Amniotic stem cell (primary cell): Measurements from ENCODE around the gene KRT14.
"Not testable (repeated sequence)": the region's sequence is repeated elsewhere in the genome, so short reads cannot be mapped to it uniquely, and the experiment has no call there.

Experiments
- DNase-seq: peaks from one replicate; lab custom pipeline; 2025; lab: John Stamatoyannopoulos, UW

The KRT14 gene

GRCh38 chr17:41578538-41578937 lies 8.2 kb downstream of the KRT14 start:
- no peak for DNase-seq

- DNase-seq: not testable (repeated sequence)
Measured at GRCh38 chr17:41576740-41577139, 10.0 kb downstream of the KRT14 start.

GRCh38 chr17:41575336-41575735 lies 11.4 kb downstream of the KRT14 start:
- no peak for DNase-seq

GRCh38 chr17:41571561-41572434 lies 14.9 kb downstream of the KRT14 start, which contains the start of gene KRT9:
Gene KRT9, minus strand, starts transcription at chr17:41572059. Its CDS starts 67 bp downstream, at chr17:41571992.
- no peak for DNase-seq

GRCh38 chr17:41567317-41567716 lies 19.4 kb downstream of the KRT14 start:
- no peak for DNase-seq

- DNase-seq: no peak
Measured at GRCh38 chr17:41565338-41565737, 21.4 kb downstream of the KRT14 start.

- DNase-seq: no peak
Measured at GRCh38 chr17:41563607-41564170, 23.0 kb downstream of the KRT14 start.

- DNase-seq: no peak
Measured at GRCh38 chr17:41561554-41561953, 25.1 kb downstream of the KRT14 start.

GRCh38 chr17:41559548-41559947 lies 27.1 kb downstream of the KRT14 start:
- no peak for DNase-seq

- no peak for DNase-seq
Measured at GRCh38 chr17:41556931-41557330, 29.8 kb downstream of the KRT14 start.

- no peak for DNase-seq
Measured at GRCh38 chr17:41556306-41556705, 30.4 kb downstream of the KRT14 start.

- no peak for DNase-seq
Measured at GRCh38 chr17:41555105-41555887, 31.4 kb downstream of the KRT14 start.

GRCh38 chr17:41553987-41554680 lies 32.6 kb downstream of the KRT14 start:
- no peak for DNase-seq

GRCh38 chr17:41553176-41553575 lies 33.5 kb downstream of the KRT14 start:
- DNase-seq: no peak

GRCh38 chr17:41552455-41552854 lies 34.2 kb downstream of the KRT14 start:
- no peak for DNase-seq

GRCh38 chr17:41551365-41551764 lies 35.3 kb downstream of the KRT14 start:
- DNase-seq: no peak

GRCh38 chr17:41549596-41550039 lies 37.1 kb downstream of the KRT14 start:
- no peak for DNase-seq

- peak; percentile 86 for DNase-seq
Measured at GRCh38 chr17:41548844-41549595, 37.7 kb downstream of the KRT14 start.

GRCh38 chr17:41547921-41548843 lies 38.5 kb downstream of the KRT14 start:
- DNase-seq: peak; percentile 89

GRCh38 chr17:41547378-41547841 lies 39.3 kb downstream of the KRT14 start:
- no peak for DNase-seq
